K562 (cell line): ENCODE measurements around the gene RHD. TPM values are rescaled to one million over a fixed set of nuclear protein-coding genes. Genes with fewer than 3 reads are reported as not detected.

Experiments
- BHLHE40 ChIP-seq: IDR thresholded peaks from 2 replicates; pipeline ENCODE4 v1.6.1; 2011; ENCODE audit warnings: low read length, improper control_type of control experiment
- CBX8 ChIP-seq: fragments of 200-600 bp; sonication (generic); IDR thresholded peaks from 2 replicates; pipeline ENCODE4 v1.6.1; 2012; ENCODE audit warnings: borderline replicate concordance, mixed run types, low read depth, mild to moderate bottlenecking, moderate library complexity, mixed read lengths, low read length, control low read depth, inconsistent platforms; ENCODE audit not compliant: poor library complexity, severe bottlenecking; ENCODE audit errors: extremely low read depth
- CEBPG ChIP-seq, 3 experiments: fragments of 200-800 bp in 1 of 3; sonication (Bioruptor generic) in 1 of 3; sonication (generic) in 1 of 3; formaldehyde crosslinking in 1 of 3; IDR thresholded peaks in 2 of 3; conservative IDR thresholded peaks in 1 of 3; 2 replicates each; pipeline versions ENCODE4 v1.6.1 to v1.8.0; 2016 to 2022; ENCODE audit warnings: missing compliant biosample characterization in 2 of 3, missing genetic modification characterization in 2 of 3, mild to moderate bottlenecking in 1 of 3, missing genetic modification reagents in 1 of 3
- CTCF ChIP-seq, 3 experiments: IDR thresholded peaks in 2 of 3; conservative IDR thresholded peaks in 1 of 3; 2 replicates each; pipeline ENCODE4 v1.5.1; 2011 to 2012; ENCODE audit warnings: low read length in 3 of 3, mild to moderate bottlenecking in 3 of 3, control low read depth in 2 of 3, improper control_type of control experiment in 1 of 3, inconsistent platforms in 1 of 3, low read depth in 1 of 3, mixed read lengths in 1 of 3, moderate library complexity in 1 of 3; ENCODE audit not compliant: insufficient read depth in 2 of 3
- E2F1 ChIP-seq: sonication (generic); formaldehyde crosslinking; IDR thresholded peaks from 2 replicates; pipeline ENCODE4 v1.8.1; 2023; ENCODE audit warnings: mild to moderate bottlenecking, missing genetic modification reagents, moderate library complexity
- ESRRB ChIP-seq: fragments of 250-450 bp; sonication (Bioruptor Pico); IDR thresholded peaks from 2 replicates; pipeline ENCODE4 v1.5.0; 2020; ENCODE audit warnings: mild to moderate bottlenecking, moderate library complexity, borderline replicate concordance
- EZH2 ChIP-seq: IDR thresholded peaks from 2 replicates; pipeline ENCODE4 v1.6.1; 2012; ENCODE audit warnings: low read depth, mild to moderate bottlenecking, inconsistent platforms, low read length, borderline replicate concordance
- ILK ChIP-seq: fragments of 450-650 bp; IDR thresholded peaks from 2 replicates; pipeline ENCODE4 v1.6.1; 2016; ENCODE audit warnings: missing genetic modification characterization, low read depth, mild to moderate bottlenecking, missing compliant biosample characterization, moderate library complexity, borderline replicate concordance
- KLF16 ChIP-seq: IDR thresholded peaks from 2 replicates; pipeline ENCODE4 v1.6.1; 2016; ENCODE audit warnings: antibody characterized with exemption
- MTA3 ChIP-seq: fragments of 450-650 bp; formaldehyde crosslinking; IDR thresholded peaks from 2 replicates; pipeline ENCODE4 v1.6.1; 2017; ENCODE audit warnings: mild to moderate bottlenecking, borderline replicate concordance
- NCOA4 ChIP-seq: fragments of 450-650 bp; IDR thresholded peaks from 2 replicates; pipeline ENCODE4 v1.6.1; 2018; ENCODE audit warnings: mild to moderate bottlenecking; ENCODE audit not compliant: partially characterized antibody
- NR2F6 ChIP-seq: fragments of 450-650 bp; formaldehyde crosslinking; IDR thresholded peaks from 2 replicates; pipeline ENCODE4 v1.4.0; 2020; ENCODE audit warnings: mild to moderate bottlenecking
- NR4A1 ChIP-seq, 2 experiments: fragments of 250-450 bp in 1 of 2; fragments of 450-650 bp in 1 of 2; sonication (Bioruptor Pico) in 1 of 2; IDR thresholded peaks; 2 replicates each; pipeline versions ENCODE4 v1.4.0 to v1.6.1; 2016 to 2020; ENCODE audit warnings: mild to moderate bottlenecking in 2 of 2, missing compliant biosample characterization in 1 of 2, missing genetic modification characterization in 1 of 2, moderate library complexity in 1 of 2
- PHB2 ChIP-seq: fragments of 450-650 bp; IDR thresholded peaks from 2 replicates; pipeline ENCODE4 v1.6.1; 2017; ENCODE audit warnings: low read depth
- RFX5 ChIP-seq: IDR thresholded peaks from 2 replicates; pipeline ENCODE4 v1.6.1; 2011; ENCODE audit warnings: low read depth, mild to moderate bottlenecking, improper control_type of control experiment, low read length
- SNAPC5 ChIP-seq: fragments of 250-450 bp; sonication (Bioruptor Pico); IDR thresholded peaks from 2 replicates; pipeline ENCODE4 v1.8.0; 2021; ENCODE audit warnings: moderate library complexity, mild to moderate bottlenecking, inconsistent platforms
- ZBTB26 ChIP-seq: fragments of 450-650 bp; formaldehyde crosslinking; IDR thresholded peaks from 2 replicates; pipeline ENCODE4 v1.4.0; 2022; ENCODE audit warnings: missing genetic modification characterization
- ZBTB8A ChIP-seq: fragments of 450-650 bp; IDR thresholded peaks from 2 replicates; pipeline ENCODE4 v1.6.1; 2018; ENCODE audit warnings: mild to moderate bottlenecking, moderate library complexity; ENCODE audit not compliant: partially characterized antibody
- ZFPM2 ChIP-seq: fragments of 250-450 bp; sonication (Bioruptor Pico); IDR thresholded peaks from 2 replicates; pipeline ENCODE4 v1.5.1; 2022; ENCODE audit warnings: mild to moderate bottlenecking
- ZNF316 ChIP-seq: fragments of 450-650 bp; IDR thresholded peaks from 2 replicates; pipeline ENCODE4 v1.6.1; 2016
- ZNF431 ChIP-seq: sonication (generic); formaldehyde crosslinking; IDR thresholded peaks from 2 replicates; pipeline ENCODE4 v1.8.0; 2022; ENCODE audit warnings: mild to moderate bottlenecking, missing genetic modification reagents
- ZNF436 ChIP-seq: fragments of 250-450, 450-650 bp; sonication (Bioruptor Pico); formaldehyde crosslinking; IDR thresholded peaks from 2 replicates; pipeline ENCODE4 v1.7.0; 2020; ENCODE audit warnings: mild to moderate bottlenecking
- ZNF717 ChIP-seq: fragments of 250-450 bp; sonication (Bioruptor Pico); IDR thresholded peaks from 2 replicates; pipeline ENCODE4 v1.5.0; 2021
- polyA plus RNA-seq, 8 experiments: library from polyadenylated mRNA; depleted of rRNA in 4 of 8; stranded (reverse) in 5 of 8; unstranded in 3 of 8; fragments of >200 nt; fragmentation: Nextera tagmentation in 2 of 8; fragmentation: Illumina TruSeq in 1 of 8; extraction: Ambion mirVana in 2 of 8; extraction: Trizol in 1 of 8; gene quantifications; 2 replicates each; pipeline versions ENCODE4 v1.2.1 to v1.2.3, GENCODE V29; 2011 to 2014; ENCODE audit warnings: inconsistent platforms in 1 of 8, missing spikeins in 1 of 8
- total RNA-seq, 7 experiments: library from RNA; depleted of rRNA in 6 of 7; stranded (reverse); fragments of >200 nt in 6 of 7; fragmentation: Illumina TruSeq in 2 of 7; extraction: Trizol in 2 of 7; gene quantifications; 2 replicates each; pipeline versions ENCODE4 v1.2.1 to v1.2.3, GENCODE V29; 2011 to 2021; ENCODE audit warnings: low replicate concordance in 1 of 7

The RHD gene
- total and polyA plus RNA-seq, 9 of the 15 experiments (the other 6 are each of a cell fraction or from before 2014, with no cell fraction given): 8.8 to 32.4 (median 15.0) TPM

- peak; percentile 82 for TF ChIP-seq ZBTB26 (CRISPR knock-in tag)
- TF ChIP-seq E2F1 (CRISPR knock-in tag): no peak
- TF ChIP-seq PHB2: no peak
- no peak for TF ChIP-seq RFX5
- TF ChIP-seq ZNF431 (CRISPR knock-in tag): no peak
- TF ChIP-seq CEBPG (CRISPR knock-in tag; IDR thresholded peaks at IDR 0.05): no peak
- no peak for TF ChIP-seq CEBPG (tag; conservative IDR thresholded peaks at IDR 0.05 in 1 of 2, IDR thresholded peaks at IDR 0.05 in 1 of 2)
- TF ChIP-seq ZNF717 (CRISPR knock-in tag): 0 out of 2 replicates have a peak, but pooled peaks have one; percentile 63
- peak; percentile 59; the same call in 1 of the 2 replicates for TF ChIP-seq NR4A1 (CRISPR knock-in tag; IDR thresholded peaks at IDR 0.05)
- TF ChIP-seq NR4A1 (tag; IDR thresholded peaks at IDR 0.05): peak; percentile 10; the same call in 1 of the 2 replicates
- TF ChIP-seq ZNF316: no peak
- no peak for TF ChIP-seq CBX8
- no peak for TF ChIP-seq ILK (tag)
- peak; percentile 59; the same call in 1 of the 2 replicates for TF ChIP-seq ZNF436 (CRISPR knock-in tag)
- no peak for TF ChIP-seq ZBTB8A
- TF ChIP-seq CTCF (IDR thresholded peaks at IDR 0.05 in 2 of 3, conservative IDR thresholded peaks at IDR 0.05 in 1 of 3; ENCODE audit: insufficient read depth in 2 of 3, low read depth in 1 of 3, low read length in 3 of 3): peak; percentile 82 to 85 (median 82)
- peak; percentile 93 for TF ChIP-seq MTA3
- no peak for TF ChIP-seq KLF16
- TF ChIP-seq NCOA4: no peak
- 0 out of 2 replicates have a peak, but pooled peaks have one; percentile 24 for TF ChIP-seq NR2F6 (CRISPR knock-in tag)
- no peak for TF ChIP-seq EZH2
- TF ChIP-seq BHLHE40: peak; percentile 89
- no peak for TF ChIP-seq SNAPC5
- no peak for TF ChIP-seq ESRRB (CRISPR knock-in tag)
- no peak for TF ChIP-seq ZFPM2
Observed at GRCh38 chr1:25239681-25240541, 32.4 kb upstream of the RHD start (continued).
